Measurements from ENCODE around the gene TMEM9. TPM values are rescaled to one million over a fixed set of nuclear protein-coding genes. Genes with fewer than 3 reads are reported as not detected.

TMEM9 gene
- total RNA-seq, 2 experiments from 2014 or later = 28.7 to 30.6 TPM

GRCh38 chr1:201181726-201182125, 27.5 kb upstream of the TMEM9 start:
- Mint-ChIP-seq H3K4me3 (no peak overlapping the region), H3K36me3 (ENCODE audit: low read depth) (no peaks in the 10 kb centered on the region), H3K4me1 (ENCODE audit: low read depth) (no peaks in the 10 kb centered on the region), H3K27me3 (peaks cover 30% of the 10 kb centered on the region), H3K27ac (no peak overlapping the region), H3K9me3 (peaks cover 2% of the 10 kb centered on the region)
- no peak for ATAC-seq
- intact Hi-C loops (cut with micrococcal nuclease) = no loop called here
- no peak for TF ChIP-seq CTCF (IDR thresholded peaks at IDR 0.05)
- CTCF ChIA-PET = no interaction called here
- no peak for DNase-seq
- POLR2A ChIA-PET = no interaction called here

DNA sequence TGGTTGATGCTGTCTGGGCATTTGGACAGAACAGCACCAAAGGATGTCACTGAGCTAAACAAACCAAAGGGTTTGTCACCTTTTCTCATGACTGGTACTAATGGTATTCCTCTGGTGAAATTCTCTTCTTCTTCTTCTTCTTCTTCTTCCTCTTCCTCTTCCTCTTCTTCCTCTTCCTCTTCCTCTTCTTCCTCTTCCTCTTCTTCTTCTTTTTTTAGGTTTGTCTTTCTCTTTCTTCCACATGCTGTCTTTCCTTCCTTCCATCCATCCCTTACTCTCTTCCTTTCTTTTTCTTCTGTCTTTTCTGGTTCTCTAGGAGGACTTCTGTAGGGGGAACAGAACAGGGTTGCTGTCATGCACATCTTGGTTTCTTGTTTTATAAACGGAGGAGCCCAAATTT, 27.0 kb upstream of the TMEM9 start:
- ATAC-seq (no peak), DNase-seq (no peak)
- no peak overlapping the region for H3K27ac Mint-ChIP-seq
- ChIA-PET POLR2A (no interaction called here), CTCF (no interaction called here)
- H3K4me1 Mint-ChIP-seq (ENCODE audit: low read depth) = no peaks in the 10 kb centered on the region
- H3K4me3 Mint-ChIP-seq = no peak overlapping the region
- peaks cover 31% of the 10 kb centered on the region for H3K27me3 Mint-ChIP-seq
- H3K36me3 Mint-ChIP-seq (ENCODE audit: low read depth) = no peaks in the 10 kb centered on the region
- TF ChIP-seq CTCF (IDR thresholded peaks at IDR 0.05) = no peak
- intact Hi-C loops (cut with micrococcal nuclease) = no loop called here
- H3K9me3 Mint-ChIP-seq = peaks cover 2% of the 10 kb centered on the region

DNA sequence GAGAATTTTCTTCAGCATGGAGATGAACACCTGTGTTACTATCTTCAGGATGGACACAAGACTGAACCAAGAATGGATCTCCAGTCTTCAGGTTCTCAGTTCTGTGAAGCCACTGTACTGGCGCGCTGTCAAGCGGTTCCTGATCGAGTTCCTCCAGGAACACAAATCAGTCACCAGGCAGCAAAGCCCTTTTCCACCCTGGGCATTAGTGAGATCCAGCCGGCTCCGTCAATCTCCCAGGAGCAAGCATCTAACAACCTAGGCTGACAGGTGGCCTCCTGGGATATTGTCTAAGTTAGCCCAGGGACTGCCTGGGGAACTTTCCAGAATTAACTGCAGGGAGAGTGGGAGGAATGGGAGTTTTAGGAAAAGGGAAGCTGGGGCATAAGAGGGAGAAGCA, 26.6 kb upstream of the TMEM9 start:
- ATAC-seq (no peak), DNase-seq (no peak)
- Mint-ChIP-seq H3K4me1 (ENCODE audit: low read depth) (no peaks in the 10 kb centered on the region), H3K36me3 (ENCODE audit: low read depth) (no peaks in the 10 kb centered on the region), H3K4me3 (no peak overlapping the region), H3K27me3 (peaks cover 31% of the 10 kb centered on the region), H3K27ac (no peak overlapping the region), H3K9me3 (peaks cover 2% of the 10 kb centered on the region)
- ChIA-PET POLR2A (no interaction called here), CTCF (no interaction called here)
- no peak for TF ChIP-seq CTCF (IDR thresholded peaks at IDR 0.05)
- intact Hi-C loops (cut with micrococcal nuclease) = no loop called here

DNA sequence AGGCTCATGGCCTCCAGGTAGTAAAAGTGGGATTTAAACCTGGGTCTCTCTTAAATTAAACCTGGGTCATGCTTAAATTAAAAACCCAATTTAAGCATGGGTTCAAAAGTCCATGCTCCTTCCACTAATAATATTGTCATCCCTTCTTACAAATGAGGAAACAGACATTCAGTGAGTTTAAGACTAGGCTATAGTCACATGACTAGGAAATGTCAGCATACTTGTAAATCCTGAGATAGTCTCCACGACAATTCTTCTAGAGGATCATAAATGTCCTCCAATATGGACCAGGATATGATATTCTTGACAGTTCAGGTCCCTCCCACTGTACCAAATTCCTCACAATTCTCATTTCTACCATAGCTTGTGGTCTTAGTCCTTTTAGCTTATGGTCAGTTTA, 25.9 kb upstream of the TMEM9 start:
- Mint-ChIP-seq H3K27ac (no peak overlapping the region), H3K27me3 (peaks cover 31% of the 10 kb centered on the region), H3K9me3 (peaks cover 2% of the 10 kb centered on the region), H3K4me3 (no peak overlapping the region), H3K4me1 (ENCODE audit: low read depth) (no peaks in the 10 kb centered on the region), H3K36me3 (ENCODE audit: low read depth) (no peaks in the 10 kb centered on the region)
- ATAC-seq (no peak), DNase-seq (no peak)
- ChIA-PET CTCF (no interaction called here), POLR2A (no interaction called here)
- no peak for TF ChIP-seq CTCF (IDR thresholded peaks at IDR 0.05)
- intact Hi-C loops (cut with micrococcal nuclease) = no loop called here

GRCh38 chr1:201178718-201179117, 24.4 kb upstream of the TMEM9 start:
- H3K27ac Mint-ChIP-seq = no peak overlapping the region
- CTCF ChIA-PET = interaction anchor here (1.2 kb wide), 1 partner anchor 8 kb away, joined by 4 read pairs; no protein-coding TSS in a partner anchor
- no peaks in the 10 kb centered on the region for H3K36me3 Mint-ChIP-seq (ENCODE audit: low read depth)
- DNase-seq = no peak
- no peak overlapping the region for H3K4me3 Mint-ChIP-seq
- H3K27me3 Mint-ChIP-seq = peaks cover 26% of the 10 kb centered on the region
- H3K9me3 Mint-ChIP-seq = peaks cover 2% of the 10 kb centered on the region
- intact Hi-C loops (cut with micrococcal nuclease) = no loop called here
- no peaks in the 10 kb centered on the region for H3K4me1 Mint-ChIP-seq (ENCODE audit: low read depth)
- no peak for TF ChIP-seq CTCF (IDR thresholded peaks at IDR 0.05)
- POLR2A ChIA-PET = no interaction called here
- ATAC-seq = no peak
